H1 (cell line): Measurements from ENCODE around the gene CD47. TPM values are rescaled to one million over a fixed set of nuclear protein-coding genes. Genes with fewer than 3 reads are reported as not detected.

Source experiments
- GABPA ChIP-seq: IDR thresholded peaks from 2 replicates; pipeline ENCODE4 v1.6.1; 2011; ENCODE audit warnings: mild to moderate bottlenecking, low read length, moderate library complexity, borderline replicate concordance; ENCODE audit not compliant: insufficient read depth
- polyA plus RNA-seq, 7 experiments: library from polyadenylated mRNA; depleted of rRNA in 3 of 7; stranded (reverse) in 5 of 7; unstranded in 2 of 7; fragments of >200 nt in 5 of 7; fragments of 200-250 nt in 2 of 7; gene quantifications; 1 replicate in 5 of 7; 2 replicates in 1 of 7; 4 replicates in 1 of 7; pipeline versions ENCODE4 v1.2.1 to v1.2.3, GENCODE V29; 2011 to 2013; ENCODE audit warnings: missing spikeins in 2 of 7, mixed read lengths in 2 of 7
- total RNA-seq: library from RNA; stranded (reverse); fragmentation: NEBNext Ultra II Directional; extraction: Animal tissue kit (Norgen Biotek cat#: 25700); gene quantifications from 2 replicates; pipeline ENCODE4 v1.2.1, GENCODE V29; 2021

CD47 gene
- total and polyA plus RNA-seq, 2 of the 8 experiments (the other 6 are each of a cell fraction or from before 2014, with no cell fraction given): 14.4 to 19.3 TPM

- no peak for TF ChIP-seq GABPA
Measured at GRCh38 chr3:108030960-108031359, 59.9 kb downstream of the CD47 start (continued).
